Memory B cell (primary cell): ENCODE data around the gene CEP126.
A peak's percentile ranks its signal among the peaks of the same experiment; 100 is the strongest.

Source experiments
- ATAC-seq: fragments of 150-1000 bp; cut with Tn5 transposase; 2 replicates; pipeline ENCODE4 v1.10.0; 2021; ENCODE audit warnings: low read depth, mild to moderate bottlenecking, moderate library complexity
- DNase-seq, 2 donors: peaks; one replicate each; pipeline ENCODE4 v3.0.0; 2022; ENCODE audit warnings: low spot score in 2 of 2
- H3K27ac Mint-ChIP-seq: one replicate; pipeline ENCODE4 v1.8.0; 2022; ENCODE audit warnings: mild to moderate bottlenecking, moderate library complexity, mixed read lengths
- H3K27me3 Mint-ChIP-seq: one replicate; pipeline ENCODE4 v1.8.0; 2022; ENCODE audit warnings: mixed read lengths
- H3K36me3 Mint-ChIP-seq: one replicate; pipeline ENCODE4 v1.8.0; 2022; ENCODE audit warnings: mild to moderate bottlenecking, mixed read lengths
- H3K4me1 Mint-ChIP-seq: one replicate; pipeline ENCODE4 v1.8.0; 2022; ENCODE audit warnings: mixed read lengths
- H3K4me3 Mint-ChIP-seq: one replicate; pipeline ENCODE4 v1.8.0; 2022; ENCODE audit warnings: mild to moderate bottlenecking, moderate library complexity, mixed read lengths
- H3K9me3 Mint-ChIP-seq: one replicate; pipeline ENCODE4 v1.8.0; 2022; ENCODE audit warnings: mixed read lengths

Gene CEP126

DNA sequence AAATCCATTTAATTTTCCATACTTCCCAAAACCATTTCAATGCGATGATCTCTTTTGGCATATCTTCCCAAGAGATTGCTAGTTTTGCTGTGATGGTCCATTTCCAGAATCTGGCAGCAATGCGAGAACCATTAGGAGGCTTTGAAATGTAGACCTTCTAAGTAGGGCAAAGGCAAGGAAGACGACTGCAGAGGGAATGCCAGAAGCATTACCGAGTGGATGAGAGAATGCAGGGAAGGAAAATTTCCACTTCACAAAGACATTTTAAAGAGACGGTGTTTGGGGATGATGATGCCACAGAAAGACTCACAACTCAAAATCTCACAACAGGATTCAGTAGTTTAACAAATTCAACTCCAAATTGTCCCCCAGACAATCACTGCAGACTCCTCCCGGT lies 471 bp upstream of the CEP126 start:
- peaks cover 19% of the 10 kb centered on the region for H3K4me1 Mint-ChIP-seq
- no peaks in the 10 kb centered on the region for H3K9me3 Mint-ChIP-seq

DNA sequence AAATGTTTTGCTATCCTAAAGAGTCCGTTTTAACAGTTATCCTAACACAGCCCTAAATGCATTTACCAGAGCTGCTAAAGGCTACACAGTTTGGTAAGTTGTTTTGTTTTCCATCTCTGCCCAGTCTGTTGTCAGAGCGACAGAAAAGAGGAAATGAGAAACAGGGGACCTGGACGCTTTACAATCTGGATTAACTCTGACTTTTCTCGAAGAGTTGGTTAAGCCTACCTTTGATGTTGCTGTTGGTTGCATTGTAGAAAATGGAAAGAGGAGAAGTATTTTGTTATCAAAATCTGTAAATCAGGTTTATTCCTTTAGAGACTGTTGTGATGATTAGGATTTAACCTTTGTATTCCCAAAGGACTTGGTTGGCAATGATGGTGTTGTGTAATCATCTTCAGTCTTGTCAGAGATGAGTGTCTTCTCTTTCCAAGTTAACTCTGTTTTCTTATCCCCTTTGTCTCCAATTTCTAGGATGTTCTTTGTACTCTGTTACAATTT lies 1.0 kb downstream of the CEP126 start:
- Mint-ChIP-seq H3K27me3 (peaks cover 3% of the 10 kb centered on the region), H3K4me3 (peak overlapping the region; percentile 97), H3K36me3 (no peaks in the 10 kb centered on the region), H3K4me1 (peaks cover 19% of the 10 kb centered on the region), H3K27ac (peak overlapping the region; percentile 100), H3K9me3 (no peaks in the 10 kb centered on the region)
- DNase-seq (peak; percentile 25 to 68), ATAC-seq (peak; percentile 57)

More for the DNA sequence above, 471 bp upstream of the CEP126 start:
- ATAC-seq, result no peak
- peak overlapping the region; percentile 97 for H3K4me3 Mint-ChIP-seq
- H3K27ac Mint-ChIP-seq, result peak overlapping the region; percentile 100
- no peak for DNase-seq
- H3K36me3 Mint-ChIP-seq, result no peaks in the 10 kb centered on the region
- peaks cover 3% of the 10 kb centered on the region for H3K27me3 Mint-ChIP-seq

DNA sequence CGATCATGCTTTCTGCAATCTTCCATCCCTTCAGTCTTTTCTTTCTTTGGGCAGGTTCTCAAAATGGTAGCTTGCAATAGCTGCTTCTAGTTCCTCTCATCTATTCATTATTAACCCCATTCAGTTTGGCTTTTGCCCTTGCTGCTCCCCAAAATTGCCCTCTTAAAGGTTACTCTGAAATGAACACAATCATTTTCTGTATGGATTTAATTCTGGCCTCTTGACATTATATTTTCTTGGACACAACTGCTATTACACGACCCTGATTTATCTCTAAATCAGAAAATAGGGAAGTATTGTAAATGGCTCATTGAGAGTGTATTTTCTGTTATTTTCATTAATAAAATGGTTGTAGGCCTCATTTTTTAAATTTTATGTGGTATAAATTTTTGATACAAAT lies 1.6 kb downstream of the CEP126 start, which contains the start of gene ANGPTL5:
Gene ANGPTL5, minus strand, starts transcription at position 101 of the 400 bp plus-strand sequence. CDS start 8,613 bp downstream, outside the sequence.
- ATAC-seq, result no peak
- Mint-ChIP-seq H3K9me3 (no peaks in the 10 kb centered on the region), H3K4me3 (peak within 1 kb of the TSS; percentile 97), H3K36me3 (no peaks in the 10 kb centered on the region), H3K4me1 (peaks cover 19% of the 10 kb centered on the region), H3K27ac (peak within 1 kb of the TSS; percentile 100), H3K27me3 (peaks cover 3% of the 10 kb centered on the region)
- no peak for DNase-seq

DNA sequence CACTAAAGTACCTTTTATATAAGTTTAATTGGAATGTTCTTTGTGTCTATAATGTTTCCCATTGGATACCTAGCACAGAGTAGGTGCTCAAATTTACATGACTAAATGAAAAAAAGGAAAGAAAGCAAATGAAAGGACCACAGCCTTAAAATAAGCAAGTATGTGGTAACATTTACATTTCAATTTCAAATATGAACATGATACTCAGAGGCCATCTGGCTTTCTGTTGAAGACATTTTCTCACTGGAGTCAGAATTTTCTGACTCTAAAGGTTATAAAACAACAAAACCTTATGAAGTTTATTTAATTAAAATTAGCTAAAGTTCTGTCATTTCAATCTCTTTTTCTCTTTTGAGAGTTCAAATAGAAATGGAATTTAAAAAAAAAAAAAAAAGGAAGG lies 2.4 kb downstream of the CEP126 start:
- no peak for DNase-seq
- ATAC-seq, result no peak
- Mint-ChIP-seq H3K27me3 (no peaks in the 10 kb centered on the region), H3K36me3 (no peaks in the 10 kb centered on the region), H3K9me3 (no peaks in the 10 kb centered on the region), H3K4me3 (no peak overlapping the region), H3K4me1 (peaks cover 19% of the 10 kb centered on the region), H3K27ac (peak overlapping the region; percentile 100)

DNA sequence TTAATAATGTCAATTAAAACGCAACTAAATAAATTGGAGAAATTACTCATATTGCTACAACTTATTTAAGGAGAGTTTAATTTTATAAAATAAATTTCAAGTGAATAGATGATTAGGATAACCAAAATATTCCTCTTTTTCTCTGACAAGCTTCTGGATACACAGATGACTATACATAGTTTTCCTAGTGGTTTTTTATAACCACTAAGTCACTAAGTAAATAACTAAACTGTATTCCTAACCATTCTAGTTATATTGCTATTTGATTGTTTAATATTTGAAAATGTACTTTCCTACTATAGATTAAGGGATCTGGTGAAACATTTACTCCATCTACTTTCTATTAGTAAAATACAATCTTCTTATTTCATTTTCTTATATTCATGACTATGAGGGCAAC lies 6.2 kb downstream of the CEP126 start:
- H3K4me3 Mint-ChIP-seq, result no peak overlapping the region
- no peaks in the 10 kb centered on the region for H3K9me3 Mint-ChIP-seq
- no peak overlapping the region for H3K27ac Mint-ChIP-seq
- H3K4me1 Mint-ChIP-seq, result peaks cover 8% of the 10 kb centered on the region
- peaks cover 6% of the 10 kb centered on the region for H3K36me3 Mint-ChIP-seq
- ATAC-seq, result no peak
- DNase-seq, result no peak
- no peaks in the 10 kb centered on the region for H3K27me3 Mint-ChIP-seq

DNA sequence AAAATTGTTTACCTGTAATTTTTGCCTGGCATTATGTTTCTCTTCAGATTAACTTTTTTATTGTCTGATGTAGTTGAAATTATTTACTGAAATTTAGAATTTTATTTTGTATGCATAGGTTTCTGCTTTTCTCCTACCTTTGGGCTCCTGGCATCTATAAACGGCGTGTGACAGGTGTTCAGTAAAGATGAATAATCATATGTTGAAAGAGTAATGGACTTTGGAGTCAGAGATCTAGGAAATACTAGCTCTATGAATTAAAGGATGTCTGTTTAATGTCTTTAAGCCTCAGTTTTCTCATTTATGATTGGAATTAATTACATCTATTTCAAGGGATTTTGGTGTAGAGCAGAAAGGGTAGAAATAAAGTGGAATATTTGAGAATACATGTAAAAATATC lies 8.7 kb downstream of the CEP126 start:
- Mint-ChIP-seq H3K4me3 (no peak overlapping the region), H3K9me3 (peaks cover 5% of the 10 kb centered on the region), H3K27me3 (no peaks in the 10 kb centered on the region), H3K27ac (no peak overlapping the region), H3K4me1 (no peaks in the 10 kb centered on the region), H3K36me3 (peaks cover 15% of the 10 kb centered on the region)
- ATAC-seq (no peak), DNase-seq (no peak)

DNA sequence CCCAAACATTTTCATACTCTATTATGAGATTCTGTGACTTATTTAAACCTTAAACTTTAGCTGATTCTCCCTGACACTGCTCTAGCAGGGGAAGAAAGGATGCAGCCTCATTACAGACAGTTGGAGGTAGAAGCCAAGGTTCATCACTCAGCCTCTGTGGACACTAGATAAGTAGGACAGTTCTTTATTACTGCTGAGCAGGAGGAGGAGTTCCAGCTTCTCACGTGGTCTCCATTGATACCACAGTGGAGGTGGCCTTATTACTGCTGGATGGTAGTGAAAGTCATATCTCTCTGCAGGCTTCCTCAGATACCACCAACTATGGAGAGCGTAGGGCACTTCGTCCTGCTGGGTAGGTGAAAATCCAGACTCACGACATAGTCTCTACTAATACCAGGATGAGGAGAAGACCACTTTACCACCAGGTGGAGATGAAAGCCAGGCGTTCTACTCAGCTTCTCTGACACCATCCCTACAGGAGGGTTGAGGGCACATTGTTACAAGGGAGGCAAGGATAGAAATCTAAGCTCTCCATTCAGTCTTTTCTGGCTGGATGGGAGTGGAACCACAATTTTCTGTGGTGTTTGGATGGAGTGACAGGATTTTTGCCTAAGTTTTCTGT lies 14.6 kb downstream of the CEP126 start:
- Mint-ChIP-seq H3K27ac (no peak overlapping the region), H3K4me3 (no peak overlapping the region), H3K9me3 (peaks cover 5% of the 10 kb centered on the region), H3K27me3 (no peaks in the 10 kb centered on the region), H3K4me1 (no peaks in the 10 kb centered on the region), H3K36me3 (peaks cover 21% of the 10 kb centered on the region)
- no peak for DNase-seq
- no peak for ATAC-seq

DNA sequence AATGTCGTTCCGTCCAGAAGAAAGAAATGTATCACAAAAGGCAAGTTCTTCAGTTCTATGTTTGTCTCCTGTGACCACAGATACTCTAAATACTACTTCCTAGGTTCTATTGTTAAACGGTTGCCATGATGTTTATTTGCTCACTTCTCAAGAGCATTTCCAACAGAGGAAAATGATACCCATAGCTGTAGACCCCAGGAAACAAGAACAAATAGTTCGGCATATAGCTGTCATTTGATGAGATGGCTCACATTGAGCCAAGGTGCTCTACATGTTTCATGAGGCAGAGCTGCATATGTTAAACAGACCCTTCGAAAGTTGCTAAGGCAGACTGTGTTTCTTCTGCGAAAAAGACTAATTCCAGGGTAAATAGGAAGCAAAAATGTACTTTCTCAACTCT lies 16.9 kb downstream of the CEP126 start:
- DNase-seq, result no peak
- Mint-ChIP-seq H3K27ac (no peak overlapping the region), H3K27me3 (no peaks in the 10 kb centered on the region), H3K36me3 (peaks cover 18% of the 10 kb centered on the region), H3K4me1 (no peaks in the 10 kb centered on the region), H3K4me3 (no peak overlapping the region), H3K9me3 (peaks cover 5% of the 10 kb centered on the region)
- ATAC-seq, result no peak

DNA sequence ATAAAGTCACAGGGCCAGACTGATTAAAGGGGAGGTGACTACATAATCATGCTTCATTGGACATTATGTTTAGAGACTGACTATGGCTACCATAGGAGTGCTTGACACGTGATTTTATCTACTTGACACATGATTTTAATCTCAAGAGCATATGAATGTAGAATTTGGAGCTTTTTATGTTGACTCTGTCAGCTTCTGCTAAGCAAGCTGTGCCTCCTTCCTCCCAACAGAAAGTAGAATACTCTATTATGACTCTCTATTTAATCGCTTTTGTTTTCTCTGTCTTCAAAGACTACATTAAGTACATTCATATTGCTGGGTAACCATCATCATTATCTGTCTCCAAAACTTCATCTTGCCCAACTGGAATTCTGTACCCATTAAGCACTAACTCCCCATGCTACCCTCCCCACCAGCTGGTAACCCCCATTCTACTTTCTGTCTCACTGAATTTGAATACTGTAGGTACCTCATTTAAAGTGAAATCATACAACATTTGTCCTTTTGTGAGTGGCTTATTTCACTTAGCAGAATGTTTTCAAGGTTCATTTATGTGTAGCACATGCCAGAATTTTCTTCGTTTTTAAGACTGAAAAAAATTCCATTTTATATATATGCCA lies 26.2 kb downstream of the CEP126 start:
- H3K36me3 Mint-ChIP-seq, result peaks cover 14% of the 10 kb centered on the region
- H3K27me3 Mint-ChIP-seq, result no peaks in the 10 kb centered on the region
- peak overlapping the region; percentile 15 for H3K27ac Mint-ChIP-seq
- peaks cover 3% of the 10 kb centered on the region for H3K4me1 Mint-ChIP-seq
- no peaks in the 10 kb centered on the region for H3K9me3 Mint-ChIP-seq
- DNase-seq, result no peak
- ATAC-seq, result no peak
- no peak overlapping the region for H3K4me3 Mint-ChIP-seq

DNA sequence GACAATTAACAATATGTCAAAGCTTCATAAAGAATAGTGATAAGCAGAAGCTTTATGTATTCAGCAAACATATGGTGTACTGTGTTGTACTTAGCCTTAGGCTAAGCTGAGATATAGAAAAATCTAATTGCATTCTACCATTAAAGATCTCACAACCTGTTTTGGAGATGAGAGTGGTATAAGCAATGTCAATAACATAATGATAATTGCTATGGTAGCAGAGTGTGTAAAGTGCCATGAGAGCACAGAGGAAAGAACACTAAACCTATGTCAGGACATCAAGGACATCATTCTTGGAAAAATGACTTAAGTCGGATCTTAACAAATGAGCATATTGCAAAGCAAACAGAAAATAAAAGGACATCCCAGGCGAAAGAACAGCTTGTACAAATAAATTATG lies 30.1 kb downstream of the CEP126 start:
- H3K4me3 Mint-ChIP-seq, result no peak overlapping the region
- ATAC-seq, result no peak

DNA sequence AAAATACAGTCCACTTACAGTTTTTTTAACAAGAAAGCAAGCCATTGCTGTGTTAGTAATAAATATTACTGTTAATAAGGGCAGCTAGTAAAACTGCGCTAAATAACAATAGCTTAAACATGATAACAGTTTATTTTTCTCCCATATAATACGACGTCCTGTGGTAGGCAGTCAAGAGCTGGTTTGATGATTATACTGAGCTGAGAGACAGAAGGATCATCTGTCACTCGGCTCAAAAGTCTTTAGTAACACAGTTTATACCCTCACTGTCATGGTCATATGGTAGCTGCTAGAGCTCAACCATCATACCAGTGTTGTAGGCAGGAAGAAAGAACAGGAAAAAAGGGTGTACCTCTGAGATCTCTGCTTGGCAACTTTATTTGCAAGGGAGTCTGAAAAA lies 30.6 kb downstream of the CEP126 start:
- peaks cover 3% of the 10 kb centered on the region for H3K4me1 Mint-ChIP-seq

More for the DNA sequence above, 30.1 kb downstream of the CEP126 start:
- no peak overlapping the region for H3K27ac Mint-ChIP-seq
- H3K27me3 Mint-ChIP-seq, result no peaks in the 10 kb centered on the region
- peaks cover 3% of the 10 kb centered on the region for H3K4me1 Mint-ChIP-seq
- DNase-seq, result no peak
- H3K9me3 Mint-ChIP-seq, result no peaks in the 10 kb centered on the region
- H3K36me3 Mint-ChIP-seq, result peaks cover 15% of the 10 kb centered on the region

DNA sequence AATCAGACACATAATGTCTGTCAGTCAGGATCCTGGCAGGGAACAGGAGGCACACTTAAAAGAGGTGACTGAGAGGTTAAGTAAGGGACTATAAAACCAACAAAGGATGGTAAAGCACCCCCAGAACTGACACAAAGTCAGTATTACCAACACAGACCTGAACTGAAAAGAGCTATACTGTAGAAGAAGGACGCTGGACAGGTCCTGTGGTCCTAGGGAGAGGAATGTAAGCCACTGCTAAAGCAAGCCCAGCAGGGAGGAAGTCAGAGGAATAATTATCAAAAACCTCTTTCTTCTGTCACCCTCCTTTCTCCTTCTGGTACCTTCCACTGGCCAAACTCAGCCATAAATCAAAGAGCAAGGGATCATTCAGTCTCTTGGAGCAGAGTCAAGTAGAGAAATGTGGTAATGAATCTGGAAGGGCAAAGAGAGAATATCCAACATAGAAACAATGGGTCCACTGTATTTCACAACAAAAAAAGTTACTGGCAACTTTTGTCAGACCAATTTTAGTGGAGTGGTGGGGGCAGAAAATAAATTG lies 34.9 kb downstream of the CEP126 start:
- Mint-ChIP-seq H3K27me3 (no peaks in the 10 kb centered on the region), H3K4me3 (no peak overlapping the region), H3K9me3 (no peaks in the 10 kb centered on the region), H3K4me1 (no peaks in the 10 kb centered on the region), H3K27ac (no peak overlapping the region), H3K36me3 (peaks cover 13% of the 10 kb centered on the region)
- DNase-seq (no peak), ATAC-seq (no peak)

More for the DNA sequence above, 30.6 kb downstream of the CEP126 start:
- no peaks in the 10 kb centered on the region for H3K27me3 Mint-ChIP-seq
- ATAC-seq (no peak), DNase-seq (no peak)
- H3K27ac Mint-ChIP-seq, result no peak overlapping the region
- H3K9me3 Mint-ChIP-seq, result no peaks in the 10 kb centered on the region
- peaks cover 14% of the 10 kb centered on the region for H3K36me3 Mint-ChIP-seq
- no peak overlapping the region for H3K4me3 Mint-ChIP-seq

DNA sequence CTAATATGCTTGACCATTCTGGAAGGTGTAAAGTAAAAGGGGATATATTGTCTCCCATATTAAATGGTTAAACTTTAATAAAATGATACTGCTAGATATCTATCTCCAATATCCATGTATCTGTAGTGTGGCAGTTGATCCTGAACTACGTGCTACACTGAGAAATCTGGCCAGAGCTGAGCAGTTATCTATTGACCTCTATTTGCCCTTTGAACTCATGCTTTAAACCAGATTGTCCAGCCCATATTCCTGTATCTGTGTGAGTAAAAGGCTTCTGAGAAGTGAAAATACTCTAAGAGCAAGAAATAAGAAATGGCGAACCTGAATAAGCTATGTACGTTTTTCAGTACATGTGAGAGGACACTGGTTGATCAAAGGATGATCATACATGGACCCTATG lies 40.5 kb downstream of the CEP126 start:
- H3K27me3 Mint-ChIP-seq, result no peaks in the 10 kb centered on the region
- peaks cover 19% of the 10 kb centered on the region for H3K36me3 Mint-ChIP-seq
- no peak for ATAC-seq
- H3K27ac Mint-ChIP-seq, result no peak overlapping the region
- no peak for DNase-seq
- H3K4me1 Mint-ChIP-seq, result no peaks in the 10 kb centered on the region
- H3K4me3 Mint-ChIP-seq, result no peak overlapping the region
- H3K9me3 Mint-ChIP-seq, result no peaks in the 10 kb centered on the region

DNA sequence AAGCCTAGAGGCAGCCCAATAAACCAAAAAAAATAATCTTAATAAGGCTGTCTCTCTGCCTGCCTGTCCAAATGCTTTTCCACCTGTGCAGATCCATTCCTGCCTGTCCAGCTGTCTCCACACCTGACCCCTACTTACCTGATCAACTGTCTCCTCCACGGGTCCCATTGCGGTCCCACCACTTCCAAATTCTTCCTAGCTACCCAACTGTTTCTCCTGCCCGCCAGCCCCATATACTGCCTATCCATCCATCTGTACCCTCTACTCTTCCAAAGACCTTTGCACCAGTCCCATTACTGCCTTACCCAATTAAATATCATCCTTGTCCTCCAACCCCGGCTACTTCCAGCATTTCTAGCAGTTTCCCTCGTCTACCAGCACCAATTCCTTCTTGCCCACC lies 40.9 kb downstream of the CEP126 start:
- no peaks in the 10 kb centered on the region for H3K4me1 Mint-ChIP-seq
- ATAC-seq (no peak), DNase-seq (no peak)
- no peaks in the 10 kb centered on the region for H3K9me3 Mint-ChIP-seq
- no peaks in the 10 kb centered on the region for H3K27me3 Mint-ChIP-seq
- no peak overlapping the region for H3K4me3 Mint-ChIP-seq
- H3K36me3 Mint-ChIP-seq, result peaks cover 19% of the 10 kb centered on the region
- H3K27ac Mint-ChIP-seq, result no peak overlapping the region
